Uterus (tissue), 2 donors: ENCODE measurements around the gene SFXN5.

Source experiments
- CTCF ChIP-seq, 4 experiments: fragments of 200-600 bp in 2 of 4; fragments of 450-650 bp in 2 of 4; sonication (generic) in 2 of 4; IDR thresholded peaks; one replicate each; pipeline ENCODE4 v1.5.1; 2016 to 2019; ENCODE audit warnings: antibody characterized with exemption in 4 of 4, mild to moderate bottlenecking in 2 of 4, moderate library complexity in 1 of 4
- POLR2A ChIP-seq, 2 donors: fragments of 450-650 bp; IDR thresholded peaks; one replicate each; pipeline ENCODE4 v1.6.1; 2016; ENCODE audit warnings: antibody characterized with exemption in 2 of 2, mild to moderate bottlenecking in 1 of 2, moderate library complexity in 1 of 2

GRCh38 chr2:72984172-72984671 is 87.3 kb downstream of the SFXN5 start:
- TF ChIP-seq POLR2A (IDR thresholded peaks at IDR 0.05) (no peak), CTCF (IDR thresholded peaks at IDR 0.05) (no peak)
